ENCODE results near the gene PABPN1. TPM values are rescaled to one million over a fixed set of nuclear protein-coding genes. Genes with fewer than 3 reads are reported as not detected.
"Not testable (repeated sequence)": the region's sequence is repeated elsewhere in the genome, so short reads cannot be mapped to it uniquely, and the experiment has no call there.

Gene PABPN1
- total RNA-seq, result 100 to 1,000 TPM; 157 to 185 (median 157) TPM
- long read RNA-seq, donor 1, transcript PABPN1-201 (7 exons, 2,001 nt), result major isoform, 91 of 150 reads
- long read RNA-seq, donor 1, transcript PABPN1-207 (6 exons, 1,220 nt), result minor isoform, 7 of 150 reads
- long read RNA-seq, donor 1, transcript PABPN1-202 (6 exons, 2,768 nt), result minor isoform, 15 of 150 reads
- long read RNA-seq, donor 1, partial matches to known transcripts, result 4 of 150 reads
- long read RNA-seq, donor 1, other reads (novel, unspliced or antisense), result 33 of 150 reads
- long read RNA-seq, donor 2, transcript PABPN1-207 (6 exons, 1,220 nt), result major isoform, 6 of 16 reads
- long read RNA-seq, donor 2, partial matches to known transcripts, result 0 of 16 reads
- long read RNA-seq, donor 2, other reads (novel, unspliced or antisense), result 9 of 16 reads

DNA sequence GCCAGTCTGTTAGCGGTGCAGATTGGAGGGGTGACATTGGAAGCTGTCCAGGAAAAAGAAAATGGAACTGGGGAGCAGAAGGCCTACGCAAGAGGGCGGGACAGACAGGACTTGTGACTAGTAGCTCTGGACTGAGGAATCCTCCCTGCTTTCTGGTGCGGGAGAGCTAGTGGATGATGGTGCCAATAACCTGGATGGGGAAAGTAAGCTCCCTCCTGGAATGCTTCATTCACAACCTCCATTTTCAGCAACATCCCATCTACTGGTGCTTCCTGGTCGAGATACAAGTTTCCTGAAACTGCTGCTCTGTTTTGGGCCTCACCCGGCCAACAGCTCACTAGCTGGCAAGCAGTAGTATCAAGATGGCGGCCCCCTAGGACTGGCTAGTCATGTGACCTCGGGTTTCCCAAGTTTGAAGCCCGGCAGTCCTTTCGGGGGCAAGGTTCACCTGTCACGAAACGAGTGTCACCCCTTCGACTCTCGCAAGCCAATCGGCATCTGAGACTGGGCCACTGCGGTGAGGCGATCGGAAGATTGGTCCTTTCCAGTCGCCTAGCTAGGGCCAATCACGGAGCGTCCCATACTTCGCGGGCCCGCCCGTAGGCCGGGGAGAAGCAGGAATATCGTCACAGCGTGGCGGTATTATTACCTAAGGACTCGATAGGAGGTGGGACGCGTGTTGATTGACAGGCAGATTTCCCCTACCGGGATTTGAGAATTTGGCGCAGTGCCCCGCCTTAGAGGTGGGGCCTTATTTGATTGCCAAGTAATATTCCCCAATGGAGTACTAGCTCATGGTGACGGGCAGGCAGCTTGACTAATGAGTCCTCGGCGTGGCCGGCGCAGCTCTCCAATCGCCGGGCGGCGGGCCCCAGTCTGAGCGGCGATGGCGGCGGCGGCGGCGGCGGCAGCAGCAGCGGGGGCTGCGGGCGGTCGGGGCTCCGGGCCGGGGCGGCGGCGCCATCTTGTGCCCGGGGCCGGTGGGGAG is at the start of gene PABPN1:
TSS of gene PABPN1 (plus strand) at position 874 of the 988 bp plus-strand sequence. CDS start at position 887, 13 bp downstream.
- intact Hi-C loops (cut with DNase I, micrococcal nuclease), result loop anchor here in 1 of 2 donors (10.0 kb wide), 1 partner anchor 144 kb away; the partner anchor contains the start of gene NGDN
- H3K4me1 ChIP-seq (ENCODE audit: low read depth), result peaks cover 10% of the 10 kb centered on the region

GRCh38 chr14:23275412-23275811 is 45.8 kb upstream of the PABPN1 start:
- no peaks in the 10 kb centered on the region for H3K36me3 ChIP-seq (ENCODE audit: low read depth)
- intact Hi-C loops (cut with DNase I, micrococcal nuclease), result no loop called here
- H3K4me3 ChIP-seq, result no peak overlapping the region
- no peak for ATAC-seq
- H3K4me1 ChIP-seq (ENCODE audit: low read depth), result no peaks in the 10 kb centered on the region
- TF ChIP-seq, protein P1, sequence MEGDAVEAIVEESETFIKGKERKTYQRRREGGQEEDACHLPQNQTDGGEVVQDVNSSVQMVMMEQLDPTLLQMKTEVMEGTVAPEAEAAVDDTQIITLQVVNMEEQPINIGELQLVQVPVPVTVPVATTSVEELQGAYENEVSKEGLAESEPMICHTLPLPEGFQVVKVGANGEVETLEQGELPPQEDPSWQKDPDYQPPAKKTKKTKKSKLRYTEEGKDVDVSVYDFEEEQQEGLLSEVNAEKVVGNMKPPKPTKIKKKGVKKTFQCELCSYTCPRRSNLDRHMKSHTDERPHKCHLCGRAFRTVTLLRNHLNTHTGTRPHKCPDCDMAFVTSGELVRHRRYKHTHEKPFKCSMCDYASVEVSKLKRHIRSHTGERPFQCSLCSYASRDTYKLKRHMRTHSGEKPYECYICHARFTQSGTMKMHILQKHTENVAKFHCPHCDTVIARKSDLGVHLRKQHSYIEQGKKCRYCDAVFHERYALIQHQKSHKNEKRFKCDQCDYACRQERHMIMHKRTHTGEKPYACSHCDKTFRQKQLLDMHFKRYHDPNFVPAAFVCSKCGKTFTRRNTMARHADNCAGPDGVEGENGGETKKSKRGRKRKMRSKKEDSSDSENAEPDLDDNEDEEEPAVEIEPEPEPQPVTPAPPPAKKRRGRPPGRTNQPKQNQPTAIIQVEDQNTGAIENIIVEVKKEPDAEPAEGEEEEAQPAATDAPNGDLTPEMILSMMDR (IDR thresholded peaks at IDR 0.05), result no peak
- no peak for DNase-seq
- no peaks in the 10 kb centered on the region for H3K9me3 ChIP-seq

More for the DNA sequence above, at the start of gene PABPN1:
- peak; percentile 98 to 99 (median 99) for DNase-seq
- peak; percentile 93 for ATAC-seq
- Histone ChIP-seq H3K36me3 (ENCODE audit: low read depth) (no peaks in the 10 kb centered on the region), H3K4me3 (peak within 1 kb of the TSS; percentile 91), H3K9me3 (no peaks in the 10 kb centered on the region)
- TF ChIP-seq, protein P1 (IDR thresholded peaks at IDR 0.05), result no peak

GRCh38 chr14:23277189-23277588 is 44.1 kb upstream of the PABPN1 start:
- H3K4me1 ChIP-seq (ENCODE audit: low read depth), result no peaks in the 10 kb centered on the region
- ATAC-seq (no peak), DNase-seq (no peak)
- H3K36me3 ChIP-seq (ENCODE audit: low read depth), result no peaks in the 10 kb centered on the region
- no peaks in the 10 kb centered on the region for H3K9me3 ChIP-seq
- intact Hi-C loops (cut with DNase I, micrococcal nuclease), result no loop called here
- no peak overlapping the region for H3K4me3 ChIP-seq
- TF ChIP-seq, protein P1 (IDR thresholded peaks at IDR 0.05), result no peak

DNA sequence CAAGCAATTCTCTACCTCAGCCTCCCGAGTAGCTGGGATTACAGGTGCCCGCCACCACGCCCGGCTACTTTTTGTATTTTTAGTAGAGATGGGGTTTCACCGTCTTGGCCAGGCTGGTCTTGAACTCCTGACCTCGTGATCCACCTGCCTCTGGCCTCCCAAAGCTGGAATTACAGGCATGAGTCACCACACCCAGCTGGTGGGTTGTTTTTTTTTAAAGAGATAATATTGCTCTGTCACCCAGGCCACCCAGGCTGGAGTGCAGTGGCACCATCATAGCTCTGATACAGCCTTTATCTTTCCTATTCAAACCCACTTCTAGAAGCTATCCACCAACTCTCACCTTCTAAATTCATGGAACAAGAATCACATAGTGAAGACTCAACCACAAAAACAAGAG is 43.3 kb upstream of the PABPN1 start:
- H3K9me3 ChIP-seq; H3K4me3 ChIP-seq; DNase-seq; H3K4me1 ChIP-seq (ENCODE audit: low read depth); ATAC-seq; H3K36me3 ChIP-seq (ENCODE audit: low read depth); intact Hi-C loops (cut with DNase I, micrococcal nuclease): not testable (repeated sequence)

DNA sequence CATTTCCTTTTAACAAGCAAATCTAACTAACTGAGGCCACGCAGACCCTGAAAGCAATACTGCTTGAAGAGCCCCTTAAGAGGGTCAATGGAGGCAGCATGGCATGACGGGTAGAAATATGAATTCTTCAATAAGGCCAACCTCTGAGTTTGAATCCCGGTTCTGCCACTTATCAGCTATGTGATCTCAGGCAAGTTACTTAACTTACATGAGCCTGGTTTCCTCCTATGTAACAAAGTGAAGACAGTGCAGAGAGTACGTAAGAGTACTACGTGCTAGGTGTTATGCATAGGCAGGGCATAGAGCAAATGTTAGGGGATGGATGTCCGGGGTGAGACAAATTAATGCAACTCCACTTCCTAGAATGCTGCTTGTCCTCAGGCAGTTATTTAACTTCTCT is 40.0 kb upstream of the PABPN1 start:
- TF ChIP-seq, protein P1 (IDR thresholded peaks at IDR 0.05), result no peak
- H3K4me1 ChIP-seq (ENCODE audit: low read depth), result peaks cover 7% of the 10 kb centered on the region
- no peaks in the 10 kb centered on the region for H3K36me3 ChIP-seq (ENCODE audit: low read depth)
- ATAC-seq, result no peak
- no peak overlapping the region for H3K4me3 ChIP-seq
- H3K9me3 ChIP-seq, result no peaks in the 10 kb centered on the region
- no peak for DNase-seq
- intact Hi-C loops (cut with DNase I, micrococcal nuclease), result loop anchor here in 1 of 2 donors (10.0 kb wide), 1 partner anchor 186 kb away; the partner anchor contains the start of genes ACIN1 and C14orf119

Data from mucosa of descending colon (tissue), 3 donors.